Heart right ventricle (tissue), 16 donors: ENCODE measurements around the gene GPD1L. TPM values are rescaled to one million over a fixed set of nuclear protein-coding genes. Genes with fewer than 3 reads are reported as not detected.
"Not testable (repeated sequence)": the region's sequence is repeated elsewhere in the genome, so short reads cannot be mapped to it uniquely, and the experiment has no call there.

ENCODE experiments used
- ATAC-seq, 8 donors: fragments of 200-7000 bp; cut with Tn5 transposase; one replicate each; pipeline ENCODE4 v1.9.1; 2020; ENCODE audit warnings: mild to moderate bottlenecking in 8 of 8, moderate library complexity in 8 of 8, moderate number of reproducible peaks in 1 of 8
- DNase-seq, 2 donors: peaks; one replicate each; pipeline ENCODE4 v3.0.0-alpha.2; 2020
- H3K27ac ChIP-seq, 10 donors: fragments of 200-600 bp; sonication (generic) in 2 of 10; one replicate each; pipeline versions ENCODE4 v1.5.0 to v1.8.0; 2020 to 2022; ENCODE audit warnings: mild to moderate bottlenecking in 3 of 10
- H3K27me3 ChIP-seq, 7 donors: fragments of 200-600 bp; one replicate each; pipeline ENCODE4 v1.8.0; 2021 to 2022; ENCODE audit warnings: mild to moderate bottlenecking in 2 of 7
- H3K36me3 ChIP-seq, 9 donors: fragments of 200-600 bp; sonication (generic) in 1 of 9; one replicate each; pipeline versions ENCODE4 v1.5.0 to v1.8.0; 2020 to 2022; ENCODE audit warnings: mild to moderate bottlenecking in 2 of 9
- H3K4me1 ChIP-seq, 9 donors: fragments of 200-600 bp; sonication (generic) in 1 of 9; one replicate each; pipeline versions ENCODE4 v1.5.0 to v1.8.0; 2020 to 2022; ENCODE audit warnings: mild to moderate bottlenecking in 4 of 9
- H3K4me3 ChIP-seq, 10 donors: fragments of 200-600 bp; sonication (generic) in 2 of 10; one replicate each; pipeline versions ENCODE4 v1.5.0 to v1.8.0; 2020 to 2022; ENCODE audit warnings: mild to moderate bottlenecking in 7 of 10, moderate library complexity in 2 of 10
- H3K9me3 ChIP-seq, 11 donors: fragments of 200-600 bp in 10 of 11; sonication (generic) in 2 of 11; one replicate each; pipeline versions ENCODE4 v1.5.0 to v1.8.0; 2013 to 2022; ENCODE audit warnings: mild to moderate bottlenecking in 2 of 11, control low read depth in 1 of 11, moderate library complexity in 1 of 11
- WGBS, 2 donors: extraction: QIAGEN DNeasy Blood & Tissue Kit; methylation state at CpG; one replicate each; pipeline ENCODE4 v1.1.7; 2013; ENCODE audit warnings: inconsistent platforms in 1 of 2; 5-methylcytosine and 5-hydroxymethylcytosine counted together
- intact Hi-C, 10 donors: fragments of 100-400 bp; cut with DNase I; formaldehyde crosslinking; loops; one replicate each; pipeline versions ENCODE4 v1.11.1 to v1.14.2; 2022
- polyA plus RNA-seq, 2 donors: library from polyadenylated mRNA; stranded (reverse); fragments of 200-250 nt; gene quantifications; one replicate each; pipeline ENCODE4 v1.2.3, GENCODE V29; 2013
- total RNA-seq, 10 donors: library from RNA; stranded (reverse); fragmentation: NEBNext Ultra II Directional in 3 of 10; extraction: Animal tissue kit (Norgen Biotek cat#: 25700) in 3 of 10; gene quantifications; one replicate each; pipeline versions ENCODE4 v1.2.1 to v1.2.4, GENCODE V29; 2021 to 2023
- TF ChIP-seq, protein P1 (sequence below), 9 donors: fragments of 200-600 bp; sonication (generic) in 2 of 9; IDR thresholded peaks; one replicate each; pipeline versions ENCODE4 v1.5.0 to v1.8.0; 2021 to 2022; ENCODE audit warnings: antibody characterized with exemption in 9 of 9, mild to moderate bottlenecking in 5 of 9, moderate library complexity in 1 of 9
- donor health status: Arrhythmogenic right ventricular cardiomyopathy.
- donor health status: ischemic (EF 13 %, LVEDD 7.1; RV severe dilation, severe dysfunction).
- donor health status: healthy with polysubstance abuse.
- donor health status: DM: no; HTN: yes; CAD: no.
- donor health status: DM: no; HTN: no; CAD: no.
- donor health status: ischemic (EF 25% LVEDD 6.9; RV normal size, moderate dysfunction).
- donor health status: ischemic (EF 25% LVEDD 5.7; RV mildly dilated, moderate dysfunction).
- donor health status: healthy.
- donor health status: DM: yes; HTN: yes; CAD: no.
- donor health status: Ischemic cardiomyopathy.
- donor health status: ischemic (EF 35%, LVEDD 5.7; RV mildly dilated, moderate dysfunction).
- donor health status: nonischemic (EF 11% LVEDD 7.7; RV severe dilation, severe dysfunction).
- donor health status: DM: yes; HTN: yes; CAD: no.
- donor health status: PGD.
- donor health status: ischemic (EF 29% LVEDD 5.4; RV normal size, mild dysfunction).
- donor health status: nonischemic (EF 23%, LVEDD 6.1; RV moderate dilation, normal function).

The GPD1L gene
- total and polyA plus RNA-seq, 12 donors = 71.0 to 349 (median 177) TPM

DNA sequence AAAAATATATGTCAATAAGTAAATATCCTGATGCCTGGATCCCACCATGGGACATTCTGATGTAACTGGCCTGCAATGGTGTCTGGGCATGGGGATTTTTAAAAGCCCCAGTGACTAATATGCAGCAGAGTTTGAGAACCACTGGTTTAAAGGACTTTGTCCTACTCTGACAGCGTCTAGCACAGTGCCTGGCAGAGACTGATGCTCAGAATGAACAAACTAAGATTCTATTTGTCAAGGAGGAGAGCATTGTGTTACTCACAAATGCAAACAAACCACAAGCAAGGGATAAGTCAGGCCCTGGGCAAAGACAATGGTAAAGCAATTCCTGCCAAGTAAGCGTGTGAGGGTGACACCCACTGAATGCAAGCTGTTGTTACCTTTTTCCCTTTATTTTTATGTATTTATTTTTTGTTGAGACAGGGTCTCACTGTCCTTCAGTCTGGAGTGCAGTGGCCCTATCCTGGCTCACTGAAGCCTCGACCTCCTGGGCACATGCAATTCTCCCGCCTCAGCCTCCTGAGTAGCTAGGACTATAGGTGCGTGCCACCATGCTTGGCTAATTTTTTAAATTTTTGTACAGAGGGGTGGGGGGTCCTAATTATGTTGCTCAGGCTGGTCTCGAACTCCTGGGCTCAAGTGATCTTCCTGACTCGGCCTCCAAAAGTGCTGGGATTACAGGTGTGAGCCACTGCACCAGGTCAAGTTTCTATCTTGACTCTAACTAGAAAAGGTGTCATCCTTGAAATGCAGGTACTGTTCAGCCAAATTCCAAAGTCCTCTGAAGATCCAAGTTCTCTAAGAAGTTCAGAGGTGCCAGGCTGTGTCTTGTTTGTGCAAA, 909 bp upstream of the GPD1L start:
- Histone ChIP-seq H3K4me3 (peak overlapping the region in 8 of 10 donors; percentile 80 to 95 (median 94)), H3K9me3 (peaks cover 0 to 31% (median 8%) of the 10 kb centered on the region in 11 donors), H3K27me3 (no peaks in the 10 kb centered on the region), H3K36me3 (no peaks in the 10 kb centered on the region), H3K27ac (peak overlapping the region in 9 of 10 donors; percentile 61 to 91 (median 87)), H3K4me1 (peaks cover 0 to 42% (median 37%) of the 10 kb centered on the region in 9 donors)
- no peak for ATAC-seq
- 96 to 97% methylated on average over 7 of the region's 7 CpGs for WGBS, 2 donors
- TF ChIP-seq, protein P1, sequence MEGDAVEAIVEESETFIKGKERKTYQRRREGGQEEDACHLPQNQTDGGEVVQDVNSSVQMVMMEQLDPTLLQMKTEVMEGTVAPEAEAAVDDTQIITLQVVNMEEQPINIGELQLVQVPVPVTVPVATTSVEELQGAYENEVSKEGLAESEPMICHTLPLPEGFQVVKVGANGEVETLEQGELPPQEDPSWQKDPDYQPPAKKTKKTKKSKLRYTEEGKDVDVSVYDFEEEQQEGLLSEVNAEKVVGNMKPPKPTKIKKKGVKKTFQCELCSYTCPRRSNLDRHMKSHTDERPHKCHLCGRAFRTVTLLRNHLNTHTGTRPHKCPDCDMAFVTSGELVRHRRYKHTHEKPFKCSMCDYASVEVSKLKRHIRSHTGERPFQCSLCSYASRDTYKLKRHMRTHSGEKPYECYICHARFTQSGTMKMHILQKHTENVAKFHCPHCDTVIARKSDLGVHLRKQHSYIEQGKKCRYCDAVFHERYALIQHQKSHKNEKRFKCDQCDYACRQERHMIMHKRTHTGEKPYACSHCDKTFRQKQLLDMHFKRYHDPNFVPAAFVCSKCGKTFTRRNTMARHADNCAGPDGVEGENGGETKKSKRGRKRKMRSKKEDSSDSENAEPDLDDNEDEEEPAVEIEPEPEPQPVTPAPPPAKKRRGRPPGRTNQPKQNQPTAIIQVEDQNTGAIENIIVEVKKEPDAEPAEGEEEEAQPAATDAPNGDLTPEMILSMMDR (IDR thresholded peaks at IDR 0.05) = no peak
- intact Hi-C loops = loop anchor here in 4 of 10 donors (2.0 to 5.0 kb wide), 4 partner anchors 21 to 58 kb away; no protein-coding TSS in a partner anchor
- DNase-seq = no peak

GRCh38 chr3:32106929-32107362, 526 bp downstream of the GPD1L start:
- intact Hi-C loops = loop anchor here in 4 of 10 donors (2.0 to 5.0 kb wide), 4 partner anchors 20 to 60 kb away; no protein-coding TSS in a partner anchor
- peak; percentile 13 to 57 for DNase-seq

DNA sequence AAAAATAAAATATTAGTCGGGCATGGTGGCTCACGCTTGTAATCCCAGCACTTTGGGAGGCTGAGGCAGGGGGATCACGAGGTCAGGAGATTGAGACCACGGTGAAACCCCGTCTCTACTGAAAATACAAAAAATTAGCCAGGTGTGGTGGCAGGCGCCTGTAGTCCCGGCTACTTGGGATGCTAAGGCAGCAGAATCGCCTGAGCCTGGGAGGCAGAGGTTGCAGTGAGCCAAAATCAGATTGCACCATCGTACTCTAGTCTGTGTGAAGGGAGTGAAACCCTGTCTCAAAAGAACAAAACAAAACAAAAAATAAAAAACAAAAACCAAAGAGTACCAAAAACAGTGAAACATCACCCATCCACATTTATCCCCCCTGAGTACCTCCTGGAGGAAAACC, 1.8 kb downstream of the GPD1L start:
- H3K9me3 ChIP-seq, DNase-seq, ATAC-seq, H3K36me3 ChIP-seq, H3K27me3 ChIP-seq: not testable (repeated sequence)
- Histone ChIP-seq H3K27ac (peak overlapping the region in 6 of 10 donors; percentile 87 to 92 (median 88)), H3K4me3 (peak overlapping the region in 4 of 10 donors; percentile 73 to 93 (median 90)), H3K4me1 (peaks cover 0 to 66% (median 50%) of the 10 kb centered on the region in 9 donors)
- WGBS, 2 donors = 85 to 91% methylated on average over 9 of the region's 9 CpGs
- intact Hi-C loops = loop anchor here in 3 of 10 donors (5.0 kb wide), 2 partner anchors 34 to 61 kb away; no protein-coding TSS in a partner anchor

More at GRCh38 chr3:32106929-32107362, 526 bp downstream of the GPD1L start:
- ATAC-seq = peak; percentile 1 to 48 (median 10)
- H3K27me3 ChIP-seq = no peaks in the 10 kb centered on the region
- H3K4me3 ChIP-seq = peak overlapping the region; percentile 73 to 95 (median 92)
- peaks cover 0 to 55% (median 47%) of the 10 kb centered on the region in 9 donors for H3K4me1 ChIP-seq
- H3K27ac ChIP-seq = peak overlapping the region; percentile 74 to 92 (median 88)
- TF ChIP-seq, protein P1 (IDR thresholded peaks at IDR 0.05) = no peak
- H3K9me3 ChIP-seq = peaks cover 0 to 17% (median 2%) of the 10 kb centered on the region in 11 donors
- 2% methylated on average over 25 to 36 of the region's 36 CpGs for WGBS, 2 donors
- H3K36me3 ChIP-seq = no peaks in the 10 kb centered on the region

DNA sequence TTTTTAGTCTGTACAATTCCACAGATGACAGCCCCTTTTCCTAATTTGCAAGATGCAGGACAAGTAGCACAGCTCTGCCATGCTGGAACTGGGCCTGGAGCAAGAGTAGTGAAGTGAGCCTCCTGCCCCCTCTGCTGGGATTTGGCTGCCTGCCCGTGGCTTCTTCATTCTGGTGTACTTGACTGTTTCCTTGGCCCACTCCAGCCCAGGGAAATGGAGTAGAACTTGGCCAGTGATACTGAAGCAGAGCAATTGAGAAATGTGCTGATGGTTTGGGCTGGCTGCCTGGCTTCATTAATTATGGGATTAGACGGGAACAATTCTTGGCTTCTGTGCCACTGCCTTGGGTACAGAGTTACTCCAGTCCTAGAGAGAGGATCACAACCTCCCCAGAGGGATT, 2.8 kb downstream of the GPD1L start:
- DNase-seq (peak; percentile 84 to 91), ATAC-seq (peak in 7 of 8 donors; percentile 17 to 79 (median 63))
- 2 to 3% methylated on average over 2 of the region's 2 CpGs for WGBS, 2 donors
- H3K4me3 ChIP-seq = peak overlapping the region in 1 of 10 donors; percentile 12
- H3K9me3 ChIP-seq = no peaks in the 10 kb centered on the region
- H3K36me3 ChIP-seq = no peaks in the 10 kb centered on the region
- peak overlapping the region; percentile 54 to 92 (median 68) for H3K27ac ChIP-seq
- H3K4me1 ChIP-seq = peaks cover 0 to 70% (median 50%) of the 10 kb centered on the region in 9 donors
- H3K27me3 ChIP-seq = no peaks in the 10 kb centered on the region
- intact Hi-C loops = loop anchor here in 3 of 10 donors (5.0 kb wide), 2 partner anchors 33 to 62 kb away; no protein-coding TSS in a partner anchor
- TF ChIP-seq, protein P1 (IDR thresholded peaks at IDR 0.05) = no peak
